ENCODE results near the gene PRKAR2B. TPM values are rescaled to one million over a fixed set of nuclear protein-coding genes. Genes with fewer than 3 reads are reported as not detected.

Gene PRKAR2B
- total RNA-seq, 1 donor from 2014 or later, result 0.25 TPM

DNA sequence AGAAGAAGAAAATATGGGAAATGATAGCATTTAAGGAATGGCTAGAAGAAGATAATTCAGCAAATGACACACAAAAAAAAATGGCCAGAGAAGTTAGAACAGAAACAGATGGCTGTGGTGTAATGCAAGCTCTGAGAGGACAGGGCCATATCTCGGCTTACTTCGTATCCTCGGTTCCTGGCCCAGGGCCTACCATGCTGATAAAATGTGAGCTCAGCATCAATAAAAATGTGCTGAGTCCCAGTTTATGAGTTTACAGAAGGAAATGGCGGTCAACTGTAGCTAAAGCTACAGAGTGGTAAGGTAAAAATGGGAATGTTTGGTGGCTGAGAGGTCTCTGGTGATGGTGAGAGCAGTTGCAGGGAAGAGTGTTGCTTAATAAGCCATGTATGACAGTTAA is 165.1 kb downstream of the PRKAR2B start:
- intact Hi-C loops (cut with micrococcal nuclease), result no loop called here

DNA sequence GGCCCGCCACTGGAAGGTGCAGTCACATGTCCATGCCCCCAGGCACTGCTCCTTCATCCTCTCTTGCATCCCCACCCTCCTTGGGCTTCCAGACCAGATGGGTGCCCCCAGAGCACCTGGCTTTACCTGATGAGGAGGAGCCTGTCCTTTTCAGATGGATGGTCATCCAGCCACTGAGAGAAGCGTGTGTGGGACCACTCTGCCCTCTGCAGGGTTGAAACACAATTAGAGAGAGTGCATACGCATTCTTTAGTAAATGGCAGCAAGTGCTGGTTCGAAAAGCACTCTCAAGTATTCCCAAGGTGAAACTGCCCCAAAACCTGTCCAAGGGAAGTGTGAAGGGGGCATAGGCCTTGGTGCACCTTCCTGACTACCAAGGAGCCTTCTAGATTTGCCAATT is 165.9 kb downstream of the PRKAR2B start:
- intact Hi-C loops (cut with micrococcal nuclease), result loop anchor here (10.0 kb wide), 1 partner anchor 284 kb away; no protein-coding TSS in a partner anchor

Other genes starting within 250 kb of the PRKAR2B start
- 35.5 and 36.8 TPM in 2 replicates for gene PIK3CG, start 179.4 kb upstream of the PRKAR2B start, total RNA-seq
- 22.1 and 23.2 TPM in 2 replicates for gene HBP1, start 124.3 kb downstream of the PRKAR2B start, total RNA-seq